KG1 (cell line): ENCODE data around the gene C1QTNF1.
"Not testable (repeated sequence)": the region's sequence is repeated elsewhere in the genome, so short reads cannot be mapped to it uniquely, and the experiment has no call there.

ENCODE experiments used
- DNase-seq: peaks from one replicate; lab custom pipeline; 2025; lab: John Stamatoyannopoulos, UW

C1QTNF1 gene

GRCh38 chr17:79054200-79054960 is 30.4 kb downstream of the C1QTNF1 start:
- DNase-seq = no peak

GRCh38 chr17:79055197-79055596 is 31.2 kb downstream of the C1QTNF1 start:
- DNase-seq = no peak

DNA sequence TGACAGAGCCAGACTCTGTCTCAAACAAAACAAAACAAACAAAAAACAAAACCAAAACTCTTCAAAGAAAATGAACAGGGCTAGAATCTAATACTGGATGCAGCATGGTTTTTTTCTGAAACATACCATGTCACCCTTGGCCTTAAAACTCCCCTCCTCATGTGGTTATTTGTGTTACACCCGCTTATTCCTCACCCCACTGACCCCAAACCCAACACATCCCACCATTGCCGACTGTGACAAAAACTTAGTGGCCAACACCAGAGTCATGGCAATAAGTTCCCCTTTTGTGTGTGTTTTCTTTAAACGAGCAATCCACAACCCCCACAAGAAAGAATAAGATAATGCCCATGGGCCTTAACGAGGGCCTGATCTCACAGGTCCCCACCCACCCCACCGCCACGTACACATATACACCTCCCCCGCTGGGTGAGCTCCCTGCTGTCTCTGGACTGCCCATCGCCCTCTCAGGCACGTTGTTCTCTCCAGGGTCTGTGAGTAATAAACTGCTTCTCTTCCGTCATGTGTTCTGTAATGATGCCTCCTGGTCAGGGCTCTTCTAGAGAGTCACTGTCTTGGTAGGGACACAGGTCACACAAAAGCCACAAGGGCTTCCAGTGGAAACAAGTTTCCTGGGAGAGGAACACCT is 33.9 kb downstream of the C1QTNF1 start:
- no peak for DNase-seq

DNA sequence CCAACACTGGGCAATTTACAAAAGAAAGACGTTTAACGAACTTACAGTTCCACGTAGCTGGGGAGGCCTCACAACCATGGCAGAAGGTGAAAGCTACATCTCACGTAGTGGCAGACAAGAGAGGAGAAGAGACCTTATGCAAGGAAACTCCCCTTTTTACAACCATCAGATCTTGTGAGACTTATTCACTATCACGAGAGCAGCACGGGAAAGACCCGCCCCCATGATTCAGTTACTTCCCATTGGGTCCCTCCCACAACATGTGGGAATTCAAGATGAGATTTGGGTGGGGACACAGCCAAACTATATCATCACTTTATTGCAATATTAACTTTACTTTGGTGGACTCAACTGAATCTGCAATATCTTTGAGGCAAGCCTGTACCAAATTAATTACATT is 38.7 kb downstream of the C1QTNF1 start:
- DNase-seq = no peak

- no peak for DNase-seq
These were observed 40.1 kb downstream of the C1QTNF1 start for GRCh38 chr17:79064026-79064425.

DNA sequence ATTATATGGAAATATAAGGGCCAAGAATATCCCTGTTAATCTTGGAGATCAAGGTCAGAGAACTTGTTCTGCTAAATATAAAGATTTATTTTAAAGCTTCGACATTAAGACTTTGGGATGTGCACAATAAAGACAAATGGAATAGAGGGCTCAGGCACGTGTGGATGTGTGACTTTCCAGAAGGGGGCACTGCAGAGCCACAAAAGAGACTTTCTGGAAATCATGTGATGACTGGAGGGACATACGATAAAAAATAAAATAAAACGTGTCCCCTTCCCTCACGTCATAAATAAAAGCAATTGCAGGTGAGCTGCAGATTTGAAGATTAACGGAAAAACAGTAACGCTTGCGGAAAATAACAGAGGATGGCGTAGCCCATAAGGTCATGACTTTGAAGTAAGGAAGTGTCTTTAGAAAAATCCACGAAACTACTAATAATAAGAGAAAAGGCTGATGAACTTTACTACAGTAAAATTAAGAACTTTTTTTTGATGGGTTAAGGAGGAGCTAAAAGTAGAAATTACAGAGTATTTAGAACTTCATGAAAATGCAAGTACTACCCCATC is 41.2 kb downstream of the C1QTNF1 start:
- no peak for DNase-seq

- no peak for DNase-seq
These were observed 43.0 kb downstream of the C1QTNF1 start for GRCh38 chr17:79066963-79067362.

- DNase-seq = no peak
These were observed 46.4 kb downstream of the C1QTNF1 start for GRCh38 chr17:79070266-79070880.

DNA sequence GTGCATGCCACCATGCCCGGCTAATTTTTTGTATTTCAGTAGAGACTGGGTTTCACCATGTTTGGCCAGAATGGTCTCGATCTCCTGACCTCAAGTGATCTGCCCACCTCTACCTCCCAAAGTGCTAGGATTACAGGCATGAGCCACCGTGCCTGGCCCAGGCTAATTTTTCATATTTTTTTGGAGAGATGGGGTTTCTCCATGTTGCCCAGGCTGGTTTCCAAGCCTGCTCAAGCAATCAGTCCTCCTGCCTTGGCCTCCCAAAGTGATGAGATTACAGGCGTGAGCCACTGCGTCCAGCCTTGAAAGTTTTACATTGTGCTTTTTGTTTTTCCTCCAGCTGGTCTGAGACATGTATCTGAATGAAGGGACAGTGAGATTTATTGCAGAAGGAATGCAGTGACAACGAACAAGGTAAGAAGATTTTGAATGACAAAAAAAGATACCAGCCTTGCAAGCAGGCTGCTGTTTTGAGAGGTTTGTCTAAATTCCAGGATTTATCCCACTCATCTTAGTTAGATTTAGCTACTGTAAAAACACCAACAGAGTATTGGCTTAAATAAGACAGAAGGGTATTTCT is 47.3 kb downstream of the C1QTNF1 start:
- no peak for DNase-seq

- DNase-seq = no peak
These were observed 48.6 kb downstream of the C1QTNF1 start for GRCh38 chr17:79072544-79072943.

- DNase-seq = no peak
These were observed 49.2 kb downstream of the C1QTNF1 start for GRCh38 chr17:79073016-79073705.

- DNase-seq = no peak
These were observed 49.7 kb downstream of the C1QTNF1 start for GRCh38 chr17:79073706-79074088.

GRCh38 chr17:79074121-79074648 is 50.2 kb downstream of the C1QTNF1 start:
- not testable (repeated sequence) for DNase-seq

DNA sequence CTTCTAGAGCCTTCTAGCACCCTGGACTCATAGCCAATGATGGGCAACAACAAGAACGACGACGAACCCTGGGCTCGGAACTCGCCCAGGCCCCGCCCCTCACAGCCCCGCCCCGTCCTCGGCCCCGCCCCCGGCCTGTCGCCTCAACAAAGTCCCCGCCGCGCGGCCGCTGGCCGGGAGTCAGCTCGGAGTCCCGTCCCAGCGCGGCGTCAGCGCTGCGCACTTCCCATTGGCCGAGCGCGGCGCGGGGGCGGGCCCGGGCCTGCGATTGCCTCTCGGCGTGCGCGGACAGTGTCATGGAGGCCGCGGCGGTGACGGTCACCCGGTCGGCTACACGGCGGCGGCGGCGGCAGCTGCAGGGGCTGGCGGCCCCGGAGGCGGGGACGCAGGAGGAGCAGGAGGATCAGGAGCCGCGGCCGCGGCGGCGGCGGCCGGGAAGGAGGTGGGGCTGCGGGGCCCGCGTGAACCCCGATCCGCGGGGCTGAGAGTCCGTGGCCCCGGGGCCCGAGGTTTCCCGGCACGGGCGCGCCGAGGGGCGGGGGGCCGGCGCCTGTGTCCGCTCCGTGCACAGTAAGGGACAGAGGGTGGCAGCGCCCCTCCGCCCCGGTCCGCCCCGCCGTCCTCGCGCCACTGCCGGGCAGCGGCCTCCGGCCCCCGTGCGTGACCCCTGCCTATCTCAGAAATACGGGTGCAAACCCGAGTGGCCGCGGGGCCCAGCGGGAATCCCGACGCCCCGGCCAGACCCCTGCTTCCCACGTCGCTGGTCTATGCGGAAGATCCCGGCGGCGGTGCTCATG is 50.9 kb downstream of the C1QTNF1 start, which contains the start of gene ENGASE:
Gene ENGASE, plus strand, starts transcription at position 176 of the 797 bp plus-strand sequence. Its CDS starts 121 bp downstream, at position 297.
- peak; percentile 82 for DNase-seq

GRCh38 chr17:79075446-79075750 is 51.4 kb downstream of the C1QTNF1 start:
- DNase-seq = no peak

DNA sequence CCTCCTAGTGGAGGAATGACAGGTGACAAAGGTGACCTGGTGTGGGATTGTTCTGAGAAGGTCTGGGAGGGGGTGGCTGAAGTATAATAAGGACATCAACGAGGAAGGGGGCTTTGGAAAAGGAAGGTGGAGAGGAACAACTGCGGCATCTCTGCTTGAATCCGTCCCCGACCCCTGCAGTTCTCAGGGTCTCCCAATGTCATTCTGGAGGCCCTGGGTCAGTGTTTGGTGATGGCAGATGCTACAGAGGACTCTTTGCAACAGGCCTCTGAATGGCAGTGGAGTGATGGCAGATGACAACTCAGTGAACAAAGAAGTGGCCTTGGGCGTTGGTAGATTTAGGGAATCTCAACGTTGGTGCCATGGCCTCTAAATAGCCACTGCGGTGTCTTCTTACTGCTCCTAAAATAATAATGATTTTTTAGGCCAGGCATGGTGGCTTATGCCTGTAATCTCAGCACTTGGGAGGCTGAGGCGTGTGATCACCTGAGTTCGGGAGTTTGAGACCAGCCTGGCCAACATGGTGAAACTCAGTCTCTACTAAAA is 52.0 kb downstream of the C1QTNF1 start:
- DNase-seq = no peak

DNA sequence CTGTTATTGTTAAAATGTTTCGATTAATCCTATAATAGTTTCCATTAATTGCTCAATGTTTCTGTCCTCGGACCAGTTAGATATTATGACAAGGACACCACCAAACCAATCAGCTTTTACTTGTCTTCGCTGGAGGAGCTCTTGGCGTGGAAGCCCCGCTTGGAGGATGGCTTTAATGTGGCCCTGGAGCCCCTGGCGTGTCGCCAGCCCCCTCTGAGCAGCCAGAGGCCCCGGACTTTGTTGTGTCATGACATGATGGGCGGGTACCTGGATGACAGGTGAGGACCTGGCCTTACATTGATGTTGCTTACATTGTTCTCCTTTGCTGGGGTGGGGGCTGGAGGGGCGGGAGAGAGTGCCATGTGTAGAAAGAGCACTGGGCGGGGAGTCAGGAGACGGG is 53.6 kb downstream of the C1QTNF1 start:
- DNase-seq = no peak

- DNase-seq = no peak
These were observed 54.7 kb downstream of the C1QTNF1 start for GRCh38 chr17:79078476-79079190.

- DNase-seq = no peak
These were observed 55.6 kb downstream of the C1QTNF1 start for GRCh38 chr17:79079421-79080200.
